ENCODE measurements around the gene JAG2. TPM values are rescaled to one million over a fixed set of nuclear protein-coding genes. Genes with fewer than 3 reads are reported as not detected.
A peak's percentile ranks its signal among the peaks of the same experiment; 100 is the strongest.

JAG2 gene
- total RNA-seq, 1 experiment from 2014 or later: 85.9 TPM

GRCh38 chr14:105207460-105207901 lies 38.9 kb upstream of the JAG2 start:
- Histone ChIP-seq H3K79me2 (ENCODE audit: insufficient read depth, low read length) (no peaks in the 10 kb centered on the region), H3K36me3 (ENCODE audit: control insufficient read depth in 1 of 2, insufficient read depth in 2 of 2, low read length in 2 of 2) (no peaks in the 10 kb centered on the region), H3K27ac (ENCODE audit: low read depth, low read length) (no peak overlapping the region), H3K4me2 (ENCODE audit: low read length) (no peak overlapping the region), H3K4me1 (ENCODE audit: control insufficient read depth in 1 of 2, insufficient read depth in 2 of 2, low read length in 2 of 2) (peaks cover 3 to 11% of the 10 kb centered on the region in 2 experiments; a peak in 2 of 4 replicates), H2AFZ (ENCODE audit: low read depth, low read length, poor library complexity, severe bottlenecking) (no peak overlapping the region), H3K9me3 (ENCODE audit: control insufficient read depth in 1 of 2, insufficient read depth in 1 of 2, low read depth in 1 of 2, low read length in 2 of 2) (no peaks in the 10 kb centered on the region), H3K9ac (ENCODE audit: low read length) (no peak overlapping the region), H3K4me3 (replicated peaks in 1 of 2; ENCODE audit: low read depth in 1 of 2, low read length in 2 of 2) (no peak overlapping the region), H3K9me2 (ENCODE audit: insufficient read depth) (no peaks in the 10 kb centered on the region), H4K20me1 (ENCODE audit: insufficient read depth) (no peaks in the 10 kb centered on the region), H3K27me3 (ENCODE audit: insufficient read depth, low read length) (no peaks in the 10 kb centered on the region)
- TF ChIP-seq ELF1 (IDR thresholded peaks at IDR 0.05; ENCODE audit: borderline replicate concordance, low read depth) (no peak), CTCF (IDR thresholded peaks at IDR 0.05 in 2 of 3, conservative IDR thresholded peaks at IDR 0.05 in 1 of 3; ENCODE audit: borderline replicate concordance in 1 of 3, insufficient read depth in 1 of 3, low read depth in 2 of 3, low read length in 2 of 3) (peak in 2 of 3 experiments; percentile 3 to 18; a peak in 1 of 6 replicates), SRF (IDR thresholded peaks at IDR 0.05; ENCODE audit: low read depth) (no peak), JUND (IDR thresholded peaks at IDR 0.05) (no peak), RAD21 (IDR thresholded peaks at IDR 0.05; ENCODE audit: low read depth) (no peak), YY1 (IDR thresholded peaks at IDR 0.05; ENCODE audit: extremely low read depth, insufficient replicate concordance, low read depth, low read length) (no peak), SP1 (IDR thresholded peaks at IDR 0.05; ENCODE audit: low read depth) (no peak)
- CTCF ChIA-PET: interaction anchor here (1.4 kb wide), 1 partner anchor 144 kb away, joined by 6 read pairs; no protein-coding TSS in a partner anchor
- POLR2A ChIA-PET: no interaction called here
- intact Hi-C loops (cut with micrococcal nuclease): no loop called here
- DNase-seq (ENCODE audit: low read depth, low spot score) (no peak), ATAC-seq (peak; percentile 35)
- RAD21 ChIA-PET (ENCODE audit: low non-redundant PET in 1 of 2, low total read pairs in 2 of 2, uncharacterized antibody in 2 of 2, unreplicated experiment in 2 of 2): interaction anchor here in 1 of 2 experiments (0.5 kb wide), 1 partner anchor 274 kb away, joined by 3 read pairs; no protein-coding TSS in a partner anchor
- BruUV-seq (replicated peaks): no TSS peak

GRCh38 chr14:105206873-105207272 lies 38.3 kb upstream of the JAG2 start:
- ATAC-seq (no peak; the same call in 1 of the 2 replicates), DNase-seq (ENCODE audit: low read depth, low spot score) (no peak)
- no peak overlapping the region for H3K27ac ChIP-seq (ENCODE audit: low read depth, low read length)
- no peaks in the 10 kb centered on the region for H3K36me3 ChIP-seq (ENCODE audit: control insufficient read depth in 1 of 2, insufficient read depth in 2 of 2, low read length in 2 of 2)
- TF ChIP-seq EZH2phosphoT487 (IDR thresholded peaks at IDR 0.05; ENCODE audit: borderline replicate concordance): no peak
- TF ChIP-seq EGR1 (IDR thresholded peaks at IDR 0.05; ENCODE audit: low read depth): no peak
- no peak for TF ChIP-seq ZNF274 (IDR thresholded peaks at IDR 0.05; ENCODE audit: low read depth, low read length)
- TF ChIP-seq MAX (IDR thresholded peaks at IDR 0.05): no peak
- no peak for TF ChIP-seq ELF1 (IDR thresholded peaks at IDR 0.05; ENCODE audit: borderline replicate concordance, low read depth)
- TF ChIP-seq CTCF (IDR thresholded peaks at IDR 0.05 in 2 of 3, conservative IDR thresholded peaks at IDR 0.05 in 1 of 3; ENCODE audit: borderline replicate concordance in 1 of 3, insufficient read depth in 1 of 3, low read depth in 2 of 3, low read length in 2 of 3): no peak
- TF ChIP-seq SIN3A (IDR thresholded peaks at IDR 0.05; ENCODE audit: low read depth): no peak
- TF ChIP-seq POLR2AphosphoS5 (IDR thresholded peaks at IDR 0.05; ENCODE audit: low read depth, low read length): no peak
- peaks cover 7 to 13% of the 10 kb centered on the region in 2 experiments; a peak in 3 of 4 replicates for H3K4me1 ChIP-seq (ENCODE audit: control insufficient read depth in 1 of 2, insufficient read depth in 2 of 2, low read length in 2 of 2)
- H3K9me2 ChIP-seq (ENCODE audit: insufficient read depth): no peaks in the 10 kb centered on the region
- no peak overlapping the region for H3K4me3 ChIP-seq (replicated peaks in 1 of 2; ENCODE audit: low read depth in 1 of 2, low read length in 2 of 2)
- no peaks in the 10 kb centered on the region for H3K79me2 ChIP-seq (ENCODE audit: insufficient read depth, low read length)
- no peak overlapping the region for H3K9ac ChIP-seq (ENCODE audit: low read length)
- no peaks in the 10 kb centered on the region for H3K27me3 ChIP-seq (ENCODE audit: insufficient read depth, low read length)
- H3K9me3 ChIP-seq (ENCODE audit: control insufficient read depth in 1 of 2, insufficient read depth in 1 of 2, low read depth in 1 of 2, low read length in 2 of 2): no peaks in the 10 kb centered on the region
- ChIA-PET POLR2A (no interaction called here), CTCF (interaction anchor here (1.4 kb wide), 1 partner anchor 145 kb away, joined by 6 read pairs; no protein-coding TSS in a partner anchor), RAD21 (ENCODE audit: low non-redundant PET in 1 of 2, low total read pairs in 2 of 2, uncharacterized antibody in 2 of 2, unreplicated experiment in 2 of 2) (interaction anchor here in 1 of 2 experiments (0.5 kb wide), 1 partner anchor 274 kb away, joined by 3 read pairs; no protein-coding TSS in a partner anchor)
- no TSS peak for BruUV-seq (replicated peaks)
- H3K4me2 ChIP-seq (ENCODE audit: low read length): no peak overlapping the region
- intact Hi-C loops (cut with micrococcal nuclease): no loop called here
- H2AFZ ChIP-seq (ENCODE audit: low read depth, low read length, poor library complexity, severe bottlenecking): no peak overlapping the region
- no peaks in the 10 kb centered on the region for H4K20me1 ChIP-seq (ENCODE audit: insufficient read depth)
